ENCODE data around the gene SEC14L3.

GRCh38 chr22:30503551-30503950 lies 31.7 kb upstream of the SEC14L3 start:
- TF ChIP-seq CTCF (IDR thresholded peaks at IDR 0.05) (no peak), NR3C1 (CRISPR knock-in tag; conservative IDR thresholded peaks at IDR 0.05; ENCODE audit: low read depth) (no peak), JUN (CRISPR knock-in tag; IDR thresholded peaks at IDR 0.05) (no peak), ZNF396 (CRISPR knock-in tag; IDR thresholded peaks at IDR 0.05; ENCODE audit: borderline replicate concordance) (no peak), SMAD3 (CRISPR knock-in tag; IDR thresholded peaks at IDR 0.05; ENCODE audit: borderline replicate concordance) (no peak), ATF6 (CRISPR knock-in tag; IDR thresholded peaks at IDR 0.05) (no peak), ZNF281 (CRISPR knock-in tag; IDR thresholded peaks at IDR 0.05) (no peak), CREB1 (CRISPR knock-in tag; IDR thresholded peaks at IDR 0.05) (no peak), SP1 (CRISPR knock-in tag; conservative IDR thresholded peaks at IDR 0.05) (no peak), NFYB (CRISPR knock-in tag; conservative IDR thresholded peaks at IDR 0.05; ENCODE audit: low read depth) (no peak)

All from WTC11 (cell line).